GM21528 (cell line): ENCODE data around the gene DTNBP1.

Experiments used
- ATAC-seq: cut with Tn5 transposase; IDR thresholded peaks from one replicate; pipeline ENCODE4 v1.9.1; 2021; ENCODE audit warnings: mild to moderate bottlenecking, moderate library complexity; ENCODE audit not compliant: unreplicated experiment, low FRiP score

DTNBP1 gene

DNA sequence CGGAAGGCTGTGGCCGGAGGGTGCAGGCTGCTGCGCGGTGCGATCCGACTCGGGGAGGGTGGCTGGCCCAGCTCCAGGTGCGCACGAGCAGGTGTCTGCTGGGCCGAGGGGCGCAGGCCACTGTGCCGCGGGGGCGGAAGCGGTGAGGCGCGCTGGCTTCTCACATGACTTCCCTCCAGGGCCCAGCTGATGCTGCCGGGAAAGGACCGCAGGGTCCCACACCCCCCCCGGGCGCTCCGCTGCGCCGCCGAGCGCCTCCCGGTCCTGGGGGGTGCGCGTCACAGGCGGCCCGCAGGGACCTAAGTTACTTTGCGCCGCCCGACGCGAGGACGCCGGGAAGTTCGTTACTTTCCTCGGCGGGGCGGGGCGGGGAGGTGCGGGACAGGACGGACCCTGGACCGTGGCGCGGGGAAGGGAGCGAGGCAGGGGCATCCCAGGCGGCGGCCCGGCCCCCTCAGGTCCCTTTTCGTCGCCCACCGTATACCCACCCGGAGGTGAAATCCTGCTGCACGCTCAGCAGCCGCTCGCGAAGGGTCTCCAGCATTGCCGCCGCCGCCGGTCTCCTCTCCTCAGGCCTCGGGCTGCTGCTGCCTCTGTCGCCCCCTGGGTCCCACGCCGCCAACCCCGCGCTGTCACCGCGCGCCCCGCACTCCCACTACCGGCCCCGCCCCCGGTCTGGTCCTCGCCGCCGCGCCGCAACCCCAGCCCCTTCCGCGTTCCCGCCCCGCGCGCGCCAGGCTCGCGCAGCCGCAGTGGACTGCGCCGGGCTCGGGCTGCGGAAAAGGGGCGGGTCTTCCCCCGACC lies at the start of gene DTNBP1:
TSS of gene DTNBP1 (minus strand) at position 703 of the 804 bp plus-strand sequence. CDS start at position 544, 159 bp downstream.
- ATAC-seq, result peak; percentile 71

DNA sequence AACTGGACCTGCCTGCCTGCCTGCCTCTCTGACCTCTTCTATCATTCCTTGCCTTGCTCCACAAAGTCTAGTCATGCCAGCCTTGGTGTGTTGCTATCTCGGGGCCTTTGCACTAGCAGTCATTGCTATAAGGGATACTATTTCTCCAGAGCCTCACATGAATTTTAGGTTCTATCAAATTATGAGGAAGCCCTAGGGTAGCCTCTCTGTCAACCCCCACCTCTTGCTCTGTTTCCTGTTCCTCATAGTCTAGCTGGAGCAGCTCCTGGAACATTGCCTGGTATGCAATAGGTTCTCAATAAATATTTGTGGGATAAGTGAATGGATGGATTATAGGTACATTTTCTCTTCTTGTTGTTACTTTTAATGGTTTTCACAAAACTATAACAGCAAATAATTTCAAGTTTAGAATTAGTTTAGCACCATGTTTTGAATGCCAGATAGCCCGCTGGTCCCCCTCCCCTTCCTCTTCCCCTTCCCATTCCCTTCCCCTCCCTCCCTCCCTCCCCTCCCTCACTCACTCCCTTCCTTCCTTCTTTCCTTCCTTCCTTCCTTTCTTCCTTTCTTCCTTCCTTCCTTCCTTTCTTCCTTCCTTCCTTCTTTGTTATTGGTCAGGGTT lies 46.9 kb upstream of the DTNBP1 start:
- no peak for ATAC-seq

DNA sequence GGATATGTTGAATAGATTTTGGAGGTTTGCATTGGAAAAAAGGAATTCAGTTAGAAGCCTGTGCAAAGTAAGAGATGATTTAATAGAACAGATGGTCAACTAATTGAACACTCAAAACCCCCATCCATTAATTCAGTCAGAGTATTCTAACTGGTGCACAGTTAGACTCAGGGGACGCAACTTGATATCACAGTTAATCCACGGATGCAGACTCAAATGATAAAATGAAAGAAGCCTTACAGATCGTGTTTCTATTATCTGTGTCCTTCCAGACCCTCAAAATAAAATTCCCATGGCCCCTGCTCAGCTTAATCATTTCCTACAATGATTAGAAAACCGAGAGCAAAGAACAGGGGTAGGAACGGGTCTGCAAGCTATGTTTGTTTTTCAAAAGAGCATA lies 45.4 kb upstream of the DTNBP1 start:
- ATAC-seq, result no peak

- no peak for ATAC-seq
Measured at GRCh38 chr6:15705981-15706380, 43.2 kb upstream of the DTNBP1 start.

- ATAC-seq, result no peak
Measured at GRCh38 chr6:15698471-15698870, 35.6 kb upstream of the DTNBP1 start.

GRCh38 chr6:15697895-15698294 lies 35.1 kb upstream of the DTNBP1 start:
- ATAC-seq, result no peak

DNA sequence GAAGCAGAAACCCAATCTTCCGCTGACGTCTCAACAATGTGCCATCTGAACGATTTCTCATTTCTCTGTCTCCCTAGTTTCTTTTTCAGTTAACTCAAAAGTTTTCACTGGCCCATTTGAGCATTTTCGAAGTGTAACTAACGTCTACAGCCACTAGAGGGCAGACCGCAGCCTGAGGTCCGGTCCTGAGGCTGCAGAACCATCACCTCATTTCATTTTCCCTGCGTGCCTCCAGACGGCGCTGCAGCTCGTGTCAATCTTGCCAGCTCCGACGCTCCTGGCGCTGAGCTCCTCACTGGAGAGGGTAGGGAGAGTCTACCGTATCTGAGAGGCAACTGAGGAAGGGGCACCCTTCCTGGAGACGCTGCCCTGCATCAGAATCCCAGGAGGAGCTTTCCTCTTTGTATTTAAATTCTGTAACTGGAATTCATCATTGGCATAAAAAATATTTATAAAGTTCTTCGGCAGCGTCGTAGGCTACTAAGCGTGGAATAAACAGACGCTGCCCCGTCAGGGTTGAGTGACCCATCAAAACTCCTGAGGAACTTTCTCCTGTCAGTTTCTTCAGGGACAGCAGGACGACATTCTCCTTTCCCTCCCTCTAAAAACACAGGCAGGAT lies 28.5 kb upstream of the DTNBP1 start:
- ATAC-seq, result peak; percentile 81

DNA sequence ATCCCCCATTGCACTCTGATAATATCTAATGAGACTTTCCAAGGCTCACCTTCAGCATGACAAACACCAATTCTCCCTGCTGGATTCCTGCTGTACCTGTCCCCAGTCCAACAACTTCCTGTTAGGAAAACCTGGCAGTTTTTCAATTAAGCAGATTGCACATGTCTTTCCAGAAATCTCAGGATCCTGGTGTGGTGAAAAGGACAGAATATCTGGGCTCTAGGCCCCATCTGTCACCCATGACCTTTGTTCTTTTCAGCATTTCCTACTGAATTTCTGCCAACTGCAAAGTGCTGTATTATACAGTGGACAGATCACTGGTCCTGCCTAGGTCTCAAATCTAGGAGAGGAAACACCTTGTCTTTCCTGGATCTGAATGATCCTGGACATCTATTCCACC lies 27.7 kb upstream of the DTNBP1 start:
- ATAC-seq, result no peak

GRCh38 chr6:15689586-15690482 lies 27.0 kb upstream of the DTNBP1 start:
- no peak for ATAC-seq

DNA sequence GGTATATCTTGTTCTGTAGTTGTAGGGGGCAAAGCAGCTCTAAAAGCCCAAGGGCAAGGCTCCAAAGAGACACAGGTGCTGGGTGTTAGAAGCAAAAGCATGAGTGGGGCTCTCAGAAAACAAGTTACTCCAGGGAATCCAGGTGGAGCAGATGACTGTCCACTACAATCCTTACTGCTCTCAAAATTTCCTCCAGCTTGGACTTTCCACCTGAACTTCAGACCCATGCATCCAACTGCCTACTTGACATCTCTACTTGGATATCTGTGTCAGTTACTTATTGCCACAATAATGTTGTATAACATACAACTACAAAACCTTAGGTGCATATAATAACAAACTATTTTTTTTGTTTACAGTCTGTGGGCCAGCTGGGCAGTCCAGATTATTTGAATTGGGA lies 22.8 kb upstream of the DTNBP1 start:
- ATAC-seq, result no peak

DNA sequence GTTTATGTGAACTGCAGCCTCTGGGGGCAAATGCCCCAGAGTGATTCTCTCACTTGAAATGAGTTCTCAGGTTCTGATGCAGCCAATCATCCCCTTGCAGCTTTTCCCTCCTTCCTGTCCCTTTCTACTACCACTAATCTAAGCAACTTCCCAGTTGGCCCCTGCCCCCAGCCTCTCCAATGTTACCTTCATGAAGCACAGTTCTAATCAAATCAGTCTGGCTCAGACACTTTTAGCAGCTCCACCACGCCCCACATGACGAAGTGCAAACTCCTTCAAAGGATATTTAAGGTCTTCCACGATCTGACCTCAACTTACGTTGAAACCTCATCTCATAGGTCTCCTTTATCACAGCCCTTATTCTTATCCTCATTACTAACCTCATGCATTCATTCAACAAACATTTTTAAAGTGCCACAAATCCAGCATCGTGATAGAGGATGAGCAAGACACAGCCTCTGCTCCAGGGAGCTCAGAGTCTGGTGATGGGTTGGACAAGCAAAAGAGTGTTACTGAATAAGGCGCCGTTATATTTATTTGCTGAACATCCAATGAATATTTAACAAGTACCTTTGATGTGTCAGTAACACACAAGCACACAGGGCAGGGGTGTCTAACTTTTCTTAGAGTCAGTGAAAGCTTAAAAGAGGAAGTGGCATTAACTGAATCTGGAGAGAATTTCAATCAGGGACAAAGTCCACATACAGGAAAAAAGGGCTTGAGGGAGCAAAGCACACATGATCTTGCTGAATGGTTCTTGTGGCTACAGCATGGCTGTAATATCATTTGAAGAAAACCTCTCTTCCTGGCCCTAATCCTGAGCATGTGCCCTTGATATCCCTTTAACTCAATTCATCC lies 20.4 kb upstream of the DTNBP1 start:
- ATAC-seq, result no peak

- ATAC-seq, result no peak
Measured at GRCh38 chr6:15681946-15682345, 19.1 kb upstream of the DTNBP1 start.

- ATAC-seq, result no peak
Measured at GRCh38 chr6:15678514-15678913, 15.7 kb upstream of the DTNBP1 start.

- ATAC-seq, result no peak
Measured at GRCh38 chr6:15677822-15678221, 15.0 kb upstream of the DTNBP1 start.

DNA sequence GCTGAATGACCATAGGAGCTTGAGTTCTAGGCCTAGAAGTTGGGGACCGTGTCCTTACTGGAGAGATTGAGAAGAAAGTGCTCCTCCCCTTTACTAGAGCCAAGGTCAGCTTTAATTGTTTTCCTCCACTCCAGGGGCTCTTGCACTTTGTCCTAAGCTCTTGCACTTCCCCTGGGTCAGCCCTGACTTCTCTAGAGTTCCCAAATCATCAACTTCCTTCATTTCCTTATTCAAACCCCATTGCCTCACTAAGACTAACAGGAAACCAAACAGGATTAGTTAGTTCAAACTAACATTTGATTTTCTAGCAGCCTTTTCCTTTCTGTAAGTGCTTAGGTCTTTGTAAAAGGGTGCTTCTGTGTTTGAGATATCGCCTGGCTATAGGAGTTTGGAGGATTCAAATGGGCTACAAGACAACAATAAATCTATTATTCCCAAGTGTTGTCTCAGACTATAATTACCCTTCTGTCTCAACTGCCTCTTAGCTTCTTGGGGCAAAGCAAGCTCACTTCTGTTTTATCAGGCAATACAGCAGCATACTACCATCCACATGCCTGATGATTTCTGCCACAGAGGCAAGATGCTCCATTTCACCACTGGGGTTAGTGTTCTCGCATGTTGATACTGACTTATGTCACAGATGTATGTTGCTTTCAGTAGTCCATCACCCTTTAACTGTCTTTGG lies 12.8 kb upstream of the DTNBP1 start:
- no peak for ATAC-seq

DNA sequence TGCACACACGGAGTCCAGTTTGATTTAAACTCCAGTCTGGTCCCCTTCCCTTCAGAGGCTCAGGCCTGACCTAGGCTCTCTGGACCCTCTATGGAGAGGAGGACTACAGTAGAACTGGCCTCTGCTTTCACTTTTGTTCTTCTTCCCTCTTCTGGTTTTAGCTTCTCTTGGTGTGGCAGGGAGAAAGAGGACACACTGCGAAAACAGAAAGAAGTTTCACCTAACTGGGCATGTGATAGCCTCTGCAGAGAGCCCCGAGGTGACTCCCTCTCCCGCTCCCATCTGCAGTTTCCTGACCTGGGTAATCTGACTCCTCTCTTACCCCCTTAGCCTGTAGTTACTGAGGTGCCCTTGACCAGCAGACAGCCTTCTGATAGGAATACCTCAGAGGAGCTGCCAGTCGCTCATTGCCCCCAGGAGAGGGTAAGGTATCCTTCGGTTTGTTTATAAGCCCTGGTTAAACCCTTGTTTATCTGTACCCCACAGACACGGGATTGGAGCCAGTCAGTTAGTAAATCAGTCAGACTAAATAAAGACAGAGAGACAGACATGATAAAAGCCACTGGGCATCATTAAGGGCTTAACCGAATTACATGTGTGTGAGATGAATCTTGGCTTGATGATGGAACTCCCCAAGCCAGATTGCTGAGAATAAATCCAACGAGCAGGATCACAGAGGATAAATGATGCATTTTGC lies 12.0 kb upstream of the DTNBP1 start:
- ATAC-seq, result no peak

DNA sequence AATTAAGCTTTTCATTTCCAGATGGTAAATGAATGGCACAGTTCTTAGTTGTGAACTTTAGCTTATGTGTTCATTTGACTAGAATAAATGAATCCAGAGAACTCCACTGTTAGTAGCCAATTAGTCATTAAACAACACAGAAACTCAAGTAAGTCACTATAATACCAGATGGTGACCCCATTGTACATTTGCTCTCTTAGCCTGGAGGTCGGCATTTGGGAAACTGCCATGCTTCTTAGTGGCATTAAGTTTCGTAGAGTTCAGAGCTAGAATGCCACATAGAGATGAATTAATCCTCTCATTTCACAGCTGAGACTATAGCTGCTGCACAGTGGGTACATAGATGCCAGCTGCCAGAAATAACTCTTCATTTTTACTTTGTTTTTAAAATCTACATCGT lies 10.8 kb upstream of the DTNBP1 start:
- ATAC-seq, result no peak

DNA sequence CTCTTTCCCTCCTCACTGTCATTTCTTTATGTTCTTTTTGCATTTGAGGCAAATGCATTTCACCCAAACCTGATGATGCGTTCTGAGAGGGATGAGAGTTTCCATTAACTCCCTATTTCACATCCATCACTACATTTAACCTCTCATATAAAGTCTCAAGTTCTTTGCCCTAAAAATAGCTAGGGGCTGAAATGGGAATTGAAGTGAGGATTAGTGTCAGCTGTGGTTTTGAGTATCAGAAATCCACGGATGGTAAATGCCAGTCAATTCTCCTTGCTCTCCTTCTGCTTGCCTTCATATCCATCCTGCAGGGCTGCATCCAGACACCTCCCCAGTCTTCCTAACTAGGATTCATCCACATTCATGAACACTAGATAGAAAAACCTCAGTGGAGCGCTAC lies 10.0 kb upstream of the DTNBP1 start:
- ATAC-seq, result no peak

GRCh38 chr6:15672291-15672690 lies 9.5 kb upstream of the DTNBP1 start:
- no peak for ATAC-seq
